HCT116 (cell line): ENCODE measurements around the gene AK4.

Source experiments
- CTCF ChIP-seq, 3 experiments: fragments of 200-600 bp in 1 of 3; sonication (generic) in 1 of 3; IDR thresholded peaks in 2 of 3; conservative IDR thresholded peaks in 1 of 3; 2 replicates each; pipeline ENCODE4 v1.5.1; 2012 to 2017; ENCODE audit warnings: low read depth in 2 of 3, low read length in 2 of 3, antibody characterized with exemption in 1 of 3, borderline replicate concordance in 1 of 3, control low read depth in 1 of 3, mild to moderate bottlenecking in 1 of 3, mixed read lengths in 1 of 3, mixed run types in 1 of 3, moderate library complexity in 1 of 3; ENCODE audit not compliant: insufficient read depth in 1 of 3
- EZH2 ChIP-seq: fragments of 200-600 bp; sonication (generic); IDR thresholded peaks from 2 replicates; pipeline ENCODE4 v1.6.1; 2017; ENCODE audit warnings: antibody characterized with exemption, mixed run types
- EZH2phosphoT487 ChIP-seq: fragments of 200-600 bp; IDR thresholded peaks from 2 replicates; pipeline ENCODE4 v1.6.1; 2018; ENCODE audit warnings: antibody characterized with exemption, borderline replicate concordance
- JUND ChIP-seq: IDR thresholded peaks from 2 replicates; pipeline ENCODE4 v1.6.1; 2012
- MAX ChIP-seq: IDR thresholded peaks from 2 replicates; pipeline ENCODE4 v1.6.1; 2012
- POLR2A ChIP-seq: IDR thresholded peaks from 2 replicates; pipeline ENCODE4 v1.7.0; 2011; ENCODE audit warnings: borderline replicate concordance; ENCODE audit not compliant: insufficient read depth, insufficient read length; ENCODE audit errors: extremely low read depth
- POLR2AphosphoS5 ChIP-seq: IDR thresholded peaks from 2 replicates; pipeline ENCODE4 v1.6.1; 2011; ENCODE audit warnings: mild to moderate bottlenecking, low read depth, low read length, moderate library complexity
- RAD21 ChIP-seq: IDR thresholded peaks from 2 replicates; pipeline ENCODE4 v1.6.1; 2012; ENCODE audit warnings: low read depth, mild to moderate bottlenecking
- SIN3A ChIP-seq: IDR thresholded peaks from 2 replicates; pipeline ENCODE4 v1.6.1; 2012; ENCODE audit warnings: low read depth
- SP1 ChIP-seq: IDR thresholded peaks from 2 replicates; pipeline ENCODE4 v1.6.1; 2012; ENCODE audit warnings: low read depth
- YY1 ChIP-seq: IDR thresholded peaks from 2 replicates; pipeline ENCODE4 v1.6.1; 2011; ENCODE audit warnings: low read length, low read depth, moderate library complexity, mild to moderate bottlenecking; ENCODE audit not compliant: insufficient replicate concordance; ENCODE audit errors: extremely low read depth
- ZNF274 ChIP-seq: fragments of 200-500 bp; sonication (Bioruptor generic); IDR thresholded peaks from 2 replicates; pipeline ENCODE4 v1.6.1; 2014; ENCODE audit warnings: mild to moderate bottlenecking, low read depth, low read length, inconsistent platforms
- TF ChIP-seq, protein P1 (sequence below): IDR thresholded peaks from 2 replicates; pipeline ENCODE4 v1.6.1; 2012; ENCODE audit warnings: low read depth

GRCh38 chr1:65109487-65109886, 38.5 kb upstream of the AK4 start:
- TF ChIP-seq CTCF (IDR thresholded peaks at IDR 0.05 in 2 of 3, conservative IDR thresholded peaks at IDR 0.05 in 1 of 3; ENCODE audit: borderline replicate concordance in 1 of 3, insufficient read depth in 1 of 3, low read depth in 2 of 3, low read length in 2 of 3) (no peak), JUND (no peak), POLR2AphosphoS5 (no peak), SP1 (no peak), POLR2A (no peak), SIN3A (no peak), RAD21 (no peak), EZH2 (no peak), MAX (no peak), YY1 (no peak), ZNF274 (no peak), EZH2phosphoT487 (no peak)
- TF ChIP-seq, protein P1, sequence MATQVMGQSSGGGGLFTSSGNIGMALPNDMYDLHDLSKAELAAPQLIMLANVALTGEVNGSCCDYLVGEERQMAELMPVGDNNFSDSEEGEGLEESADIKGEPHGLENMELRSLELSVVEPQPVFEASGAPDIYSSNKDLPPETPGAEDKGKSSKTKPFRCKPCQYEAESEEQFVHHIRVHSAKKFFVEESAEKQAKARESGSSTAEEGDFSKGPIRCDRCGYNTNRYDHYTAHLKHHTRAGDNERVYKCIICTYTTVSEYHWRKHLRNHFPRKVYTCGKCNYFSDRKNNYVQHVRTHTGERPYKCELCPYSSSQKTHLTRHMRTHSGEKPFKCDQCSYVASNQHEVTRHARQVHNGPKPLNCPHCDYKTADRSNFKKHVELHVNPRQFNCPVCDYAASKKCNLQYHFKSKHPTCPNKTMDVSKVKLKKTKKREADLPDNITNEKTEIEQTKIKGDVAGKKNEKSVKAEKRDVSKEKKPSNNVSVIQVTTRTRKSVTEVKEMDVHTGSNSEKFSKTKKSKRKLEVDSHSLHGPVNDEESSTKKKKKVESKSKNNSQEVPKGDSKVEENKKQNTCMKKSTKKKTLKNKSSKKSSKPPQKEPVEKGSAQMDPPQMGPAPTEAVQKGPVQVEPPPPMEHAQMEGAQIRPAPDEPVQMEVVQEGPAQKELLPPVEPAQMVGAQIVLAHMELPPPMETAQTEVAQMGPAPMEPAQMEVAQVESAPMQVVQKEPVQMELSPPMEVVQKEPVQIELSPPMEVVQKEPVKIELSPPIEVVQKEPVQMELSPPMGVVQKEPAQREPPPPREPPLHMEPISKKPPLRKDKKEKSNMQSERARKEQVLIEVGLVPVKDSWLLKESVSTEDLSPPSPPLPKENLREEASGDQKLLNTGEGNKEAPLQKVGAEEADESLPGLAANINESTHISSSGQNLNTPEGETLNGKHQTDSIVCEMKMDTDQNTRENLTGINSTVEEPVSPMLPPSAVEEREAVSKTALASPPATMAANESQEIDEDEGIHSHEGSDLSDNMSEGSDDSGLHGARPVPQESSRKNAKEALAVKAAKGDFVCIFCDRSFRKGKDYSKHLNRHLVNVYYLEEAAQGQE: no peak
